A549 (cell line): ENCODE measurements around the gene ANKEF1.

Source experiments
- CBX2 ChIP-seq: fragments of 200-600 bp; sonication (generic); IDR thresholded peaks from 2 replicates; pipeline ENCODE4 v1.6.1; 2016; ENCODE audit warnings: low read depth, mild to moderate bottlenecking, borderline replicate concordance
- HDAC2 ChIP-seq: fragments of 200-600 bp; sonication (generic); IDR thresholded peaks from 2 replicates; pipeline ENCODE4 v1.6.1; 2016
- MAFK ChIP-seq: fragments of 450-650 bp; IDR thresholded peaks from 2 replicates; pipeline ENCODE4 v1.6.1; 2014; ENCODE audit not compliant: partially characterized antibody
- POLR2A ChIP-seq: IDR thresholded peaks from 2 replicates; pipeline ENCODE4 v1.6.1; 2012; ENCODE audit warnings: mild to moderate bottlenecking, low read length
- RNF2 ChIP-seq: fragments of 200-600 bp; sonication (generic); IDR thresholded peaks from 2 replicates; pipeline ENCODE4 v1.6.1; 2016; ENCODE audit warnings: low read depth, mild to moderate bottlenecking, antibody characterized with exemption, moderate library complexity, borderline replicate concordance
- ZC3H11A ChIP-seq: fragments of 450-650 bp; IDR thresholded peaks from 2 replicates; pipeline ENCODE4 v1.6.1; 2014; ENCODE audit warnings: antibody characterized with exemption, mild to moderate bottlenecking
- ZSCAN20 ChIP-seq: fragments of 250-450 bp; sonication (Bioruptor Pico); IDR thresholded peaks from 2 replicates; pipeline ENCODE4 v1.8.0; 2022; ENCODE audit warnings: mild to moderate bottlenecking, moderate library complexity
- TF ChIP-seq, protein P1 (sequence below): fragments of 200-600 bp; sonication (generic); IDR thresholded peaks from 2 replicates; pipeline ENCODE4 v1.6.1; 2016; ENCODE audit warnings: antibody characterized with exemption, mild to moderate bottlenecking, moderate library complexity
- TF ChIP-seq, protein P2 (sequence below): fragments of >200 bp; sonication (Bioruptor Twin); formaldehyde crosslinking; IDR thresholded peaks from 3 replicates; pipeline ENCODE4 v1.5.1; 2016
- TF ChIP-seq, protein P3 (sequence below): fragments of 250-450 bp; sonication (Bioruptor Pico); IDR thresholded peaks from 2 replicates; pipeline ENCODE4 v1.5.0; 2021; ENCODE audit warnings: mild to moderate bottlenecking, moderate library complexity, borderline replicate concordance

DNA sequence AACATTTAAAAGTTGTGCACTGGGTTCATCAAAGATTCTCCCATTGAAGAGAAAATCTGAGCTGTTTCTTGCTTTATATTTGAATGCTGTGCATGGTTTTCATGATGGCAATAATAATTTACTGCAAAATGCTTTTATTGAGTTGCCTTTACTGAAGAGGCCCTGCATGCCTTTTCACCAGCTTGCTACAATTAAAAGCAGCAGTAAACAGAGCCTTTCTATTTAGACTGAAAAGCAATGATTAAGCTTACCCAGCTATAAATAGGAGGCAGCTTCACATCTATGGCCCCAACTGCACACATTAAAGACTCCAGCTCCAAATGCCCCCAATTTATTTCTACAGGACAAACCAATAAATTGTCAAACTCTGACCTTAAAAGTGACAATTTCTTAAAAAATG, 70.3 kb downstream of the ANKEF1 start:
- TF ChIP-seq, protein P1, sequence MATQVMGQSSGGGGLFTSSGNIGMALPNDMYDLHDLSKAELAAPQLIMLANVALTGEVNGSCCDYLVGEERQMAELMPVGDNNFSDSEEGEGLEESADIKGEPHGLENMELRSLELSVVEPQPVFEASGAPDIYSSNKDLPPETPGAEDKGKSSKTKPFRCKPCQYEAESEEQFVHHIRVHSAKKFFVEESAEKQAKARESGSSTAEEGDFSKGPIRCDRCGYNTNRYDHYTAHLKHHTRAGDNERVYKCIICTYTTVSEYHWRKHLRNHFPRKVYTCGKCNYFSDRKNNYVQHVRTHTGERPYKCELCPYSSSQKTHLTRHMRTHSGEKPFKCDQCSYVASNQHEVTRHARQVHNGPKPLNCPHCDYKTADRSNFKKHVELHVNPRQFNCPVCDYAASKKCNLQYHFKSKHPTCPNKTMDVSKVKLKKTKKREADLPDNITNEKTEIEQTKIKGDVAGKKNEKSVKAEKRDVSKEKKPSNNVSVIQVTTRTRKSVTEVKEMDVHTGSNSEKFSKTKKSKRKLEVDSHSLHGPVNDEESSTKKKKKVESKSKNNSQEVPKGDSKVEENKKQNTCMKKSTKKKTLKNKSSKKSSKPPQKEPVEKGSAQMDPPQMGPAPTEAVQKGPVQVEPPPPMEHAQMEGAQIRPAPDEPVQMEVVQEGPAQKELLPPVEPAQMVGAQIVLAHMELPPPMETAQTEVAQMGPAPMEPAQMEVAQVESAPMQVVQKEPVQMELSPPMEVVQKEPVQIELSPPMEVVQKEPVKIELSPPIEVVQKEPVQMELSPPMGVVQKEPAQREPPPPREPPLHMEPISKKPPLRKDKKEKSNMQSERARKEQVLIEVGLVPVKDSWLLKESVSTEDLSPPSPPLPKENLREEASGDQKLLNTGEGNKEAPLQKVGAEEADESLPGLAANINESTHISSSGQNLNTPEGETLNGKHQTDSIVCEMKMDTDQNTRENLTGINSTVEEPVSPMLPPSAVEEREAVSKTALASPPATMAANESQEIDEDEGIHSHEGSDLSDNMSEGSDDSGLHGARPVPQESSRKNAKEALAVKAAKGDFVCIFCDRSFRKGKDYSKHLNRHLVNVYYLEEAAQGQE = no peak
- TF ChIP-seq, protein P2, sequence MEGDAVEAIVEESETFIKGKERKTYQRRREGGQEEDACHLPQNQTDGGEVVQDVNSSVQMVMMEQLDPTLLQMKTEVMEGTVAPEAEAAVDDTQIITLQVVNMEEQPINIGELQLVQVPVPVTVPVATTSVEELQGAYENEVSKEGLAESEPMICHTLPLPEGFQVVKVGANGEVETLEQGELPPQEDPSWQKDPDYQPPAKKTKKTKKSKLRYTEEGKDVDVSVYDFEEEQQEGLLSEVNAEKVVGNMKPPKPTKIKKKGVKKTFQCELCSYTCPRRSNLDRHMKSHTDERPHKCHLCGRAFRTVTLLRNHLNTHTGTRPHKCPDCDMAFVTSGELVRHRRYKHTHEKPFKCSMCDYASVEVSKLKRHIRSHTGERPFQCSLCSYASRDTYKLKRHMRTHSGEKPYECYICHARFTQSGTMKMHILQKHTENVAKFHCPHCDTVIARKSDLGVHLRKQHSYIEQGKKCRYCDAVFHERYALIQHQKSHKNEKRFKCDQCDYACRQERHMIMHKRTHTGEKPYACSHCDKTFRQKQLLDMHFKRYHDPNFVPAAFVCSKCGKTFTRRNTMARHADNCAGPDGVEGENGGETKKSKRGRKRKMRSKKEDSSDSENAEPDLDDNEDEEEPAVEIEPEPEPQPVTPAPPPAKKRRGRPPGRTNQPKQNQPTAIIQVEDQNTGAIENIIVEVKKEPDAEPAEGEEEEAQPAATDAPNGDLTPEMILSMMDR = no peak
- TF ChIP-seq RNF2 = no peak
- TF ChIP-seq POLR2A = no peak
- TF ChIP-seq CBX2 = no peak
- TF ChIP-seq, protein P3, sequence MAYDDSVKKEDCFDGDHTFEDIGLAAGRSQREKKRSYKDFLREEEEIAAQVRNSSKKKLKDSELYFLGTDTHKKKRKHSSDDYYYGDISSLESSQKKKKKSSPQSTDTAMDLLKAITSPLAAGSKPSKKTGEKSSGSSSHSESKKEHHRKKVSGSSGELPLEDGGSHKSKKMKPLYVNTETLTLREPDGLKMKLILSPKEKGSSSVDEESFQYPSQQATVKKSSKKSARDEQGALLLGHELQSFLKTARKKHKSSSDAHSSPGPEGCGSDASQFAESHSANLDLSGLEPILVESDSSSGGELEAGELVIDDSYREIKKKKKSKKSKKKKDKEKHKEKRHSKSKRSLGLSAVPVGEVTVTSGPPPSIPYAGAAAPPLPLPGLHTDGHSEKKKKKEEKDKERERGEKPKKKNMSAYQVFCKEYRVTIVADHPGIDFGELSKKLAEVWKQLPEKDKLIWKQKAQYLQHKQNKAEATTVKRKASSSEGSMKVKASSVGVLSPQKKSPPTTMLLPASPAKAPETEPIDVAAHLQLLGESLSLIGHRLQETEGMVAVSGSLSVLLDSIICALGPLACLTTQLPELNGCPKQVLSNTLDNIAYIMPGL (CRISPR knock-in tag) = no peak
- no peak for TF ChIP-seq ZC3H11A
- no peak for TF ChIP-seq MAFK
- no peak for TF ChIP-seq HDAC2
- no peak for TF ChIP-seq ZSCAN20
